HG03354 (cell line): ENCODE data around the gene LAMA3.

Experiments
- ATAC-seq: cut with Tn5 transposase; IDR thresholded peaks from one replicate; pipeline ENCODE4 v1.9.1; 2021; ENCODE audit warnings: mild to moderate bottlenecking; ENCODE audit not compliant: unreplicated experiment, poor library complexity, severe bottlenecking

Gene LAMA3

DNA sequence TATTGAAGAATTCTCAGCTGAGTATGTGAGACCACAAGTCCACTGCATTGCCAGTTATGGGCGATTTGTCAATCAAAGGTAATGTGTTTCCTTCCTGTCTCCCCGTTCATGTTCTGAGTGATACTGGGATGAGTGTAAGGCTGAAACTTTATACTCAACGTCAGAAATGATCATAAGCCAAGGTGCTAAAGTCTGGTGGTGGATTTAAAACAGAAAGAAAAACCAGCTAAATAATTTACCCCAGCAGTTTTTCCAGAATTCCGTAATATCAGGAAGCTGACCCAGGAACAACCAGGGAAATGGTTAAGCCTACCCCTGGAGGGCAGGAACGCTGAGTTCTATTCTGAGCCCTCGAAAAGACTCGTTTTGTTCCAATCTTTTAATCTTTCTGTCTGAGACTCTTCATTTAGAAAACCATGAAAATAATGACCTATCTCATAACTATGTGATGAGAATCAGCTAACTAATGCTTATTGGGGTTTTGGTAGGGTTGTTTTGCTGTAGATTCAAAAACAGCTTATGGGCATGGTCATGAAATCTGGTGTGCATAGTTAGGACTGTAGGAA is 149.6 kb downstream of the LAMA3 start:
- ATAC-seq = no peak

DNA sequence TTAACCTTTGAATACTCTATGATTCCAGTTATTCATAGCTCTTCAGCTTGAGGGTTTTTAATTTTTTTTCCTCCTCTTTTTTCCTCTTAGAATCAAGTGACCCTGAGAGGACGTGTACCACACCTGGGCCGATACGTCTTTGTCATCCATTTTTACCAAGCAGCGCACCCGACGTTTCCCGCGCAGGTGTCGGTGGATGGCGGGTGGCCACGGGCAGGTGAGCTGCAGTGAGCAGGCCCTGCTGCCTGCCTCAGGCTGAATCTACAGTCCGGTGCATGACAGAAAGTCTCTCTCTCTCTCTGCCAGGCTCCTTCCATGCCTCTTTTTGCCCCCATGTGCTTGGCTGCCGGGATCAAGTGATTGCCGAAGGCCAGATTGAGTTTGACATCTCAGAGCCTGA is 153.1 kb downstream of the LAMA3 start:
- no peak for ATAC-seq

DNA sequence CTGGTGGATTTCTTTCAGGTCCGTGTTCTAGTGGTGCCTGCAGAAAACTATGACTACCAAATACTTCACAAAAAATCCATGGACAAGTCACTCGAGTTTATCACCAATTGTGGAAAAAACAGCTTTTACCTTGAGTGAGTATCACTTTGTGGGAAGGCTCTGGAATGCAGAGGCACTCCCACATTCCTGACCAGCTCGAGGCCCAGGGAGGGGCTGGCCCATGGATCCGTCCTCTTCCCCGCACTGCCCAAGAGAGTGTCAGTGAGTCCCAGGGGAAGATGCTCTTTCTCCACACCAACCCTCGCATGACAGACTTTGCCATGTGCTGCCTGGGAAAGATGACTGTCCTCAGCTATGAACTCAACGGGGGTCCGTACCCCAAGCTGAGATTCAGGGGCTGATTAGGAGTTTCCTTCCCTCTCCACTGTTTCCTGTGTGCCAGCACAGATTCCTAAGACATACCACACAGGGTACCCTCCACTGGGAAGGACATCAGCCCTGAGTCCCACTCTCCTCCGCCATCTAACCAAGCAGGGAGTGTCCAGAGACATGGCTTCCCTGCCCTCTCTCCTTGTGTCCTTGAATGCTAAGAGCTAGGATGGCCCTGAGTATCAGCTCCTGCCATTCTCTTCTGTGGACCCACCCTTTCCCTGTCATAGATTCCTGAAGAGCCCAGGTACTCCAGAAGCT is 155.9 kb downstream of the LAMA3 start:
- ATAC-seq = no peak

DNA sequence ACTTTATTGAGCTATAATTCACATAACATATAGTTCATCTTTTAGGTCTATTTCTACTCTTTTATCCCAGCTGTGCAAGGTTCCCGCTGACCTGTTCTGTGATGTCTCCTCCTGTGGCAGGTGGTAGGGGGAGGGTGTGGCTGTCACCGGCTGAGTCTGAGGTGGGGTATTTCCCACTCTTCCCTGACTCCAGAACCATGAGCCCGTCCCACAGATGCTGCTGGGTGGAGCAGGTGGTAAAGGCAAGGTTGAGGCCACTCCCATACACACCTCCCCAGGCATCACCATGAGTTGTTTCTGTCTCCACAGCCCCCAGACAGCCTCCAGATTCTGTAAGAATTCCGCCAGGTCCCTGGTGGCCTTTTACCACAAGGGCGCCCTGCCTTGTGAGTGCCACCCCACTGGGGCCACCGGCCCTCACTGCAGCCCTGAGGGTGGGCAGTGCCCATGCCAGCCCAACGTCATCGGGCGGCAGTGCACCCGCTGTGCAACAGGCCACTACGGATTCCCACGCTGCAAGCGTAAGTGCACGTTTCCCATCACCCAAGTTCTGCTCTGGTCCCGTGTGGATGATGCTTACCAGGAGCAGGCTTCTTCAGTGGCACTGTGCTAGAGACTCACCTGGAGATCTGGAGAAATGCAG is 156.9 kb downstream of the LAMA3 start:
- ATAC-seq = no peak

DNA sequence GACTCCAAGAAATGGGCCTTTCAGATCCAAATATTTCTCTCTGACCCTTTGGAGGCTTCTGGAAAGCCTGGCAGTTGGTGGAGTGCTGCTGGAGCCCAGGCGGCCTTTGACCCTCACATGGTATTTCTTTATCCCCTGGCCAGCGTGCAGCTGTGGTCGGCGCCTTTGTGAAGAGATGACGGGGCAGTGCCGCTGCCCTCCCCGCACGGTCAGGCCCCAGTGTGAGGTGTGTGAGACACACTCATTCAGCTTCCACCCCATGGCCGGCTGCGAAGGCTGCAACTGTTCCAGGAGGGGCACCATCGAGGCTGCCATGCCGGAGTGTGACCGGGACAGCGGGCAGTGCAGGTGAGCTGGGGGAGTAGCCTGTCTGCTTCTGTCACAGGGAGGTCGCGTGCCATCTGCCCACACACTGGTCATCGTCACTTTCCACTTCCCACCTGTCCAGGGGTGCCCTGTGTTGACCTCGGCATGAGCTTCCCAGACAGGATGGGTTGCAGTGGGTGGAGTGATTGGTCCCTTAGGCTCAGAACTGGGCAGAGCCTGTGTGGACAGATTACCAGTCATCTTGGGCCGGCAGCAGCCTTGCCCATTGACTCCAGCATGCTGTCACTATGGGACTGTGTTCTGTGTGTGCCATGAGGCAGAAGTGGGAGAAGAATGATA is 158.2 kb downstream of the LAMA3 start:
- ATAC-seq = no peak

DNA sequence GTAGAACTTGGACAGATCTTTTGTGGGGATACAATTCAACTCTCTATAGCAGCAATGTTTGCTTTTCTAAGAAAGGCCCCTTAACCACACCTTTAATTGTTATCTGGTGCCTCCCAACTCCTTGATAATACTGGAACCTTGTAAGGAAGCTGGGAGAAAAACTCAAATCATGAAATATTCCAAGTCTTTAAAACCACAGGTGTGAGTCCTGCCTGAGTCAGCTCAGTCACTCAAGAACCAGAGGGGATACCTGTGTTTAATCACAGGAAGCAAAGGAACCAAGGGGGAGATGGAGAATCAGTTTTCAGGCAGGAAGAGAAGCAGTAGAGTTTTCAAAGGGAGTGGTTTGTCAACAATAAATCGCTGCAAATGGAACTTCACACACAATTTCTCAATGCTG is 159.9 kb downstream of the LAMA3 start:
- ATAC-seq = no peak

DNA sequence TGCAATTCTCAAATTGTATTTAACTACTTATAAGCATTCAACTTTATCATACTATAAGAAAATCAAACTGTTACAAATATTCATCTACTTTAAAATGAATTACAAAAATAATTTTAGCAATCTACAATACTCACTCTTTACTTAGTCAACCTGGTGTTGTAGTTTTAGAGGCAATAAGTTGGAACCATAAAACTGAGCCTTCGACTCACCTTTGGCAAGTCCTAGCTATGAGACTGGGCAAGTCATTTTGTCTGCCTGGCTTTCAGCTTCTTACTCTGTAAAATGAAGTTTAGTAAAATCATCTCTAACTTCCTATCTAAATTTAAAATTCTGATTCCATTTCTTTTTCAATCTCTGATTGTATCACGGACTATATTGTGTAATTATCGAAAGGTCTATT is 161.0 kb downstream of the LAMA3 start:
- no peak for ATAC-seq

DNA sequence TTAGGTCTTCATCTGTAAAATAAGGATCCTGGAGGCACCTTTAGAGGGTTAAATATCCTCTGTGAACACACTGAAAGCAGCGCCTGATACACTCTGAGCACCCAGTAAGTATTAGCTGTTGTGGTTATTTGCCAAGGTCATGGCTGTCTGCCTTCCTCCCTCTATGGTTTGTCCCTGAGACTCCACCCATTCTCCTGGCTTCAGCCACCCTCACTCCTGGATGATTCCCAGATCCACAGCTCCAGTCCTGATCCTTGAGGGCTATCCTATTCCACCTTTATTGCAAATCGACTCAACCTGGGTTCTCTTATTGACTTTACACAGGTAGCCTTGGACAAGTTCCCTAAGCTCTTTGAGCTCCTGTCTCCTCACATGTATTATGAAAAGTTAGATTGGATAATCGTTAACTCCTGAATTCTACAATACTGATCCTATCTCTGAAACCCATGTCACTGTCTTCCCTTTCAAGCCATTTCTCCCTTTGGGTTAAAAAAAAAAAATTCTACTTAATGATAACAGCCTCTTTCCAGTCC is 162.3 kb downstream of the LAMA3 start:
- no peak for ATAC-seq

DNA sequence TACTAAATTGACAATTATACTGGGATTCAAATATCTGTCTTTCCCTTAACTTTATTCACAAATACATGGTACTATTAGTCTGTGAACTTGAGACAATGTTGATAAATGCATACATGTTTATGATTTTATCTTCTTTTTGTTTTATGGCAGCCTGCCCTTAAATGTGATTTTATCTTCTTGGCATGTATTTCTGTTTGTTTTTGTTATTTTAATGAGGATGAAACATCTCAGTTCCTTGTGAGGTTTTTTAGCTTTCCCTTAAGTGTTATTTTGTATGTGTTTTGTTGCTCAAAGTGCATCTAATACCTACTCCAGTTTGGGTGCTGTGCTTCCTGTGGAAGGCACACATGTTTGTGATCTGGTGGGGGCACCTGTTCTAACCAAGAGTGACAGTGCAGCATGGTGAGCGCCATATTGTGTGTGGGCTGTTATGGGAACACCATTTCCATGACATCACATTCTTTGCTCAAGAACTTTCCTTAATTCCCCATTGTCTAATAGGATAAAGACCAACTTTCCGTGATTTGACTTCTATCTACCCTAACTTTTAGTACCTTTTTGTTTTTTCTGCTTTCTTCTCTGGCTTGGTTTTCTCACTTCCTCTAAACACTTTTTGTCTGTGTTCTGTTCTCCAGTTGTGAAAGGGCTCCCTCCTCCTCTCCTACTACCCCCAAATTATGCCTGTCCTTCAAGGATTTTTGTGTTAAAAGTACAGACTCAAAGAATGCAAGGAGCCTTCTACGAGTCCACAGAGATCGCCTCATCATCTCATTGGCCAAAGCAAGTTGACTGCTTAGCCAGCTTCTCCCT is 163.2 kb downstream of the LAMA3 start:
- no peak for ATAC-seq

DNA sequence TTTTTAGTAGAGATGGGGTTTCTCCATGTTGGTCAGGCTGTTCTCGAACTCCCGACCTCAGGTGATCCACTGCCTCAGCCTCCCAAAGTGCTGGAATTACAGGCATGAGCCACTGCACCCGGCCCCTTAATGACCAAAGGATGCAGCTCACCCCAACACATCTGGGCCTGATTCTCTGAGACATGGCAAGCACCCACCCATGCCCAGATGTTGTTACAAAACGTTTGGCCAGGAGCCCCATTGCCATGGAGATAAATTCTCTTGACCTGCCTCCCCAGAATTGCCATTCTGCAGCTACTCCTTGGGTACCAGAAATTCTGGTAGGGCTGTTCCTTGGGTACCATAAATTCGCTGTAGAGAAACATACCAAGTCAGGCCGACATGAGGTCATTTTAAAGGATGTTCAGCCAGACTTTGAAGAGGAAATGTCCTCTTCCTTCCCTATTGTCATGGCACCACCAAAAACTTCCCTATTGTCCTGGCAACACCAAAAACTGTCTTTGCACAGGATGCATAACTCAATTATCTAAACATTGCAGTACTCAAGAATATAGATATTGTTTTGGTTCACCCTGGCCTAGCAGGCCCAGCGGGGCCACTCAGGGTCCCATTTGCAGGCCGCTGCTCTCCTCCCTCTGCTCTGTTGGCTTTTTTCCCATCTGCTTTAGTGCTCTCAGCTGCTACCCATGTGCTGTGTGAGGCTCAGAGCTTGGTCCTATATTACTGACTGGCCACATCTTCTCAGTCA is 164.4 kb downstream of the LAMA3 start:
- ATAC-seq = no peak

DNA sequence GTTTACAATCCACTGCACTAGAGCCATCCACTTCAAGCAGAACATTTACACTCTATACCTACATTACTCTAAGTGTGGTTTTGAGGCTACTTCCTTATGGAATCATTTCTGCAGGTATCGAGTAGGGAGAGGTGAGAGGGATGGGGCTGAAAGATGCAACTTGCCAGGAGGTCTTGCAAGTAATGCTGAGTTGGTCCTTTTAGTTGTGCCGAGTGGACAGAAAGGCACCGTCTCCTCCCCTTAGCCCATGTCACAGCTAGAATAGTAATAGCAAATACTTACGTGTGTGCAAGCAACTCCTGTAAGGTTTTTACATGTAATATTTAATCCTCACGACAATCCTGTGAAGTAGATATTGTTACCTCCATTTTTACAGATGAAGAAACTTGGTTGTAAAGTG is 166.5 kb downstream of the LAMA3 start:
- no peak for ATAC-seq

DNA sequence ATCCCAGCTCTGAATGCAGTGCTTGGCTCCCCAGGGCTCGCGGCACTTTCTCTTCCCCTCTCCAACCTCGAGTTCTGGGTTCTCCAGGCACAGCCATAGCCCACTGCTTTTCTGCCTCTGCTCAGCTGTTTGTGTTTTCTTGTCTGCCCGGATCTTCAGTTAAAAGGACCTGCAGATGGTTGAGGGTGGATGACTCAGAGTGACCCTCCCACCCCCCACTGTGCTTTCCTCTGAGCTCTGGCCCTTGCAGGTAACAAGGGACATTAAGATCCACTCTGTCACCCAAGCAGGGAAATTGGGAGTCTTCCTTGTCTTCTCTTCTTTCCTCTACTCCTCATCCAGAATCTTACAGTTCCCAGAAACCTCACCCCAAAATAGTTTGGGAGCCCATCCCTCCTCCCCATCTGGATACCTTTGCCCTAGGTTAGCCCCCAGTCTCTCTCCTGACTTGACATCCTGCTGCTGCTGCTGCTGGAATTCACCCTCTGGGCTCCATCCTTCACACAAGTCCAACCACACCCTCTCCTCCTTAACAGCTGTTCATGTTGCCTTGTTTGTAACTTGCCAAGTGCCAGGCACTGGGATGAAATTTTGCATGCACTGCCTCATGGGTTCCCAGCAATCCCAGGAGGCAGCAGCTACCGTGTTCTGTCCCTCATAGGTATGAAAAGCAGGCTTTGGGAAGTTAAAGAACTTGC is 167.4 kb downstream of the LAMA3 start:
- no peak for ATAC-seq

DNA sequence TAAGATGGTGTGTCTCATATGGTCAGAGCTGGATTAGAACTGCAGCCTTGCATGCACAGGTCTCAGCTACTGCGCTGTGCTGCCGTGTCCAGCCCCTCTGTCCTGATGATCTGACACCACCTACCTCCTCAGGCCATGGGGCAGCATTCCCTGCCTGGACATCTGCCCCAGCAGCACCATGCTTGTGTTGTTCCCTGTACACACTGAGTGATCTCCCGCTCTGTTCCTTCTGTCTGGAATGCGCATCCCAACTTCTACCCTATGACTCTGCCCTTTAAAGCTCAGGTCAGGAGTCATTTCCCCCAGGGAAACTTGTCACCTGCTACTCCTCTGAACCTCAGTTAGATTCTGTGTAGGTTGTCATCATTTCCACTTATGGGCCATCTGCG is 167.9 kb downstream of the LAMA3 start:
- no peak for ATAC-seq

DNA sequence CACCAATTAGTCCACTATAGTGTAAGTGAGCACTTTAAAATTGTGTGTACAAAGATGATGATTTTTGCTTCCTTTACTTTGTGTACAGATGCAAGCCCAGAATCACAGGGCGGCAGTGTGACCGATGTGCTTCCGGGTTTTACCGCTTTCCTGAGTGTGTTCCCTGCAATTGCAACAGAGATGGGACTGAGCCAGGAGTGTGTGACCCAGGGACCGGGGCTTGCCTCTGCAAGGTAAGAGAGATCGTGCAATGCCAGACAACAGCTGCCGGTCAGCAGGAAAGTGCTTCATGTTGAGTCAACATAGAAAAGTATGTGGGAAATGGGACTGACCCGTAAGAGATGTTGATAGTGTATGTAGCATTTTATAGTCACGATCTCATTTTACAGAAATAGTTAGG is 168.5 kb downstream of the LAMA3 start:
- no peak for ATAC-seq

DNA sequence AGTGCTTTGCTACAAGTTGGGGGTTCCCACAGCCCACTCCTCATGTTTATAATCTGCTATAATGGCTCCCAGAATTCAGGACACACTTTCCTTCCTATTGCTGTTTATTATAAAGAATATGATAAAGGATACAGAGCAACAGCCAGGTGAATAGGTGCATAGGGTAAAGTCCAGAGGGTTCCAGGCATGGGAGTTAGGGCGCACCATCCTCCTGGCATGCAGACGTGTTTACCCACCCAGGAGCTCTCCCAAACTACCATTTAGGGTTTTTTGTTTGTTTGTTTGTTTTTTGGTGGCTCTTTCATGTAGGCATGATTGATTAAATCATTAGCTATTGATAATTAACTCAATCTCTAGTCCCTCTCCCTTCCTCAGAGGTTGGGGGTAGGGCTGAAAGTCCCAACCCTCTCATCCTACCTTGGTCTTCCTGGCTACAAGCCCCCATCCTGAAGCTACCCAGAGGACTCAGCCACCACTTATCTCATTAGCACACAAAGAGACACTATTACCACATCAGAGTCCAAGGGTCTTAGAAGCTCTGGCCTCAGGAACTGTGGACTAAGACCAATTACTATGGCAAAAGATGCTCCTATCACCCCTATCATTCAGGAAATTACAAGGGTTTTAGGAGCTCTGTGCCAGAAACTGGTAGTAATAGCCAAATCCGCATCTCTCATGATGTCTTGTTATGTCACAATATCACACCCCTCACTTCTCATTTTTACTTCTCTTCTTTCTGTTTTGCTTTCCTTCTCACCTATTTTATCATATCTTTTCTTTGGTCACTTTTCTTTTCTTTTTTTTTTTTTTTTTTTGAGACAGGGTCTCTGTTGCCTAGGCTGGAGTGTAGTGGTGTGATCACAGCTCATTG is 170.4 kb downstream of the LAMA3 start:
- ATAC-seq = no peak

DNA sequence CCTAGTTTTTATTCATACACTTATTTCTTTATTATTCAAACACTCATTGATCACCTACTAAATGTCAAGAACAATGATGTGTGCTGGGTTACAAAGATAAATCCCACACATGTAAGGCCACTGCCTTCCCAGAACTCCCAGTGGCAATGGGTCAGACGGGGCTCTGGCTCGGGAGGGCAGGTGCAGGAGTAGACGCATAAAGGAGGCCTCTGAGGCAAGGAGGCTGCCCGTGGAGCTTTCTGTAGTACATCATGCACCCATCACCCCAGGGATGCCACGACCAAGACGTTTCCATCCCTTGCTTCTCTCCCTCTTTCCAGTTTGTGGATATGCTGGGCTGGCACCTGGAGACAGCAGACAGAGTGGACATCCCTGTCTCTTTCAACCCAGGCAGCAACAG is 172.1 kb downstream of the LAMA3 start:
- no peak for ATAC-seq

DNA sequence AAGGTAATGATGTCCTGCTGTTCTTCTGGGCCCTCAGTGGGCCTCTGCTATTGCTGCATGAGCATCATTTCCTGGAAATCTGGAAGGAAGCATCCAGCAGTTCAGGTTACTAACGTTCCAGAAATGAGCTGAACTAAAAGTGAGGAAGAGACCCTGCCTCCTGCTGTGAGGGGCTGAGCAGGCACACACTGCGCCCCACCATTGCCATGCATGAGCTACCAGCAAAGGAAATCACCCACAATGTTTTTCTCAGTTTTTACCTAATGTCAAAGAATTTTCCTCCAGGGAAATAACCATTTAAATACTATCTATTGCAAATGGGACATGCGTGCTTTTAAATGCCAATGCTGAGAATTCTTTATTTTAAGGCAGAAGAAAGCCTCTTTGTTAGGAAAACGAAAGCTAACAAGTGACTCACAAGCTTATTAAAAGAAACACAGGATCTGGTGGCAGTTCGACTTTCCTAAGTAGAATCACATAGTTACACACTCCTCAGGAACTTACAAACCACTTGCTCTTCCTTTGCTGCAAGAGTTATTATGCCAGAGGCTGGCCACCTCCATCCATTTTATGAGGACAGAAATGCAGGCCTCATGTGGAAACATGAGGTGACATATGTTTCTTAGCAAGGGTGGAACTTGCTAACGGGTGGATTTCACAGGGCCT is 172.7 kb downstream of the LAMA3 start:
- ATAC-seq = no peak
